A673 (cell line): ENCODE results near the gene CYP4F3. TPM values are rescaled to one million over a fixed set of nuclear protein-coding genes. Genes with fewer than 3 reads are reported as not detected.

ENCODE experiments used
- BruUV-seq: library from RNA; stranded (reverse); fragments of 400-500 nt; replicated peaks from 2 replicates; lab custom pipeline; 2021; lab: Mats Ljungman, UMichigan
- CTCF ChIA-PET: fragments of 300-600 bp; sonication (Branson Sonifier 250); formaldehyde crosslinking; loops from one replicate; lab custom pipeline; 2022; ENCODE audit warnings: antibody characterized with exemption; lab: Charles Lee
- POLR2A ChIA-PET: fragments of 300-600 bp; sonication (Branson Sonifier 250); formaldehyde crosslinking; loops from one replicate; lab custom pipeline; 2022; ENCODE audit warnings: antibody characterized with exemption; ENCODE audit not compliant: low non-redundant PET; lab: Charles Lee
- DNase-seq: peaks from one replicate; pipeline ENCODE4 v3.0.0-alpha.2; 2015; ENCODE audit warnings: low spot score
- H3K27ac ChIP-seq: fragments of 200-600 bp; sonication (generic); 2 replicates; pipeline ENCODE4 v1.5.1; 2016; ENCODE audit warnings: mixed run types, low read depth, mild to moderate bottlenecking, mixed read lengths, antibody characterized with exemption, low read length; ENCODE audit not compliant: poor library complexity, severe bottlenecking
- H3K27me3 ChIP-seq: fragments of 200-600 bp; sonication (generic); replicated peaks from 2 replicates; pipeline ENCODE4 v1.6.1; 2017; ENCODE audit warnings: mixed run types, low read depth, mild to moderate bottlenecking, mixed read lengths, antibody characterized with exemption, low read length; ENCODE audit not compliant: insufficient read depth, poor library complexity
- H3K36me3 ChIP-seq: fragments of 200-600 bp; sonication (generic); 2 replicates; pipeline ENCODE4 v1.6.1; 2016; ENCODE audit warnings: mixed run types, mild to moderate bottlenecking, mixed read lengths, antibody characterized with exemption, low read length; ENCODE audit not compliant: insufficient read depth, poor library complexity, severe bottlenecking
- H3K4me1 ChIP-seq: fragments of 200-600 bp; sonication (generic); 2 replicates; pipeline ENCODE4 v1.6.1; 2017; ENCODE audit warnings: mixed run types, mild to moderate bottlenecking, mixed read lengths, antibody characterized with exemption, low read length; ENCODE audit not compliant: insufficient read depth, poor library complexity, severe bottlenecking
- H3K4me3 ChIP-seq: fragments of 200-600 bp; sonication (generic); 2 replicates; pipeline ENCODE4 v1.5.1; 2016; ENCODE audit warnings: low read depth, mixed run types, mild to moderate bottlenecking, mixed read lengths, low read length; ENCODE audit not compliant: poor library complexity, severe bottlenecking
- H3K9me3 ChIP-seq: fragments of 200-600 bp; sonication (generic); 2 replicates; pipeline ENCODE4 v1.6.1; 2016; ENCODE audit warnings: mixed run types, low read depth, mild to moderate bottlenecking, mixed read lengths, antibody characterized with exemption, low read length; ENCODE audit not compliant: poor library complexity, severe bottlenecking
- CTCF ChIP-seq: fragments of 300-800, 200-600 bp; sonication (generic); conservative IDR thresholded peaks from 2 replicates; pipeline ENCODE4 v1.5.1; 2017; ENCODE audit warnings: low read depth, mild to moderate bottlenecking, antibody characterized with exemption, low read length, moderate library complexity, mixed read lengths
- EZH2 ChIP-seq: fragments of 200-600 bp; sonication (generic); IDR thresholded peaks from 2 replicates; pipeline ENCODE4 v1.6.1; 2017; ENCODE audit warnings: borderline replicate concordance, low read depth, mild to moderate bottlenecking, mixed read lengths, antibody characterized with exemption, low read length; ENCODE audit not compliant: poor library complexity, severe bottlenecking
- intact Hi-C: fragments of 100-400 bp; cut with micrococcal nuclease; formaldehyde crosslinking; loops from one replicate; pipeline ENCODE4 v1.10.0; 2022; ENCODE audit not compliant: unreplicated experiment
- total RNA-seq: library from RNA; stranded (reverse); gene quantifications from 2 replicates; pipeline ENCODE4 v1.2.3, GENCODE V29; 2021

CYP4F3 gene
- total RNA-seq, 1 experiment from 2014 or later, result not detected

GRCh38 chr19:15684828-15685227 lies 44.1 kb downstream of the CYP4F3 start:
- DNase-seq, result no peak
- BruUV-seq, result no TSS peak
- H3K36me3 ChIP-seq, result no peaks in the 10 kb centered on the region
- POLR2A ChIA-PET, result no interaction called here
- no peaks in the 10 kb centered on the region for H3K27me3 ChIP-seq
- no peak overlapping the region for H3K27ac ChIP-seq
- no peak overlapping the region for H3K4me3 ChIP-seq
- no peaks in the 10 kb centered on the region for H3K9me3 ChIP-seq
- intact Hi-C loops, result no loop called here
- TF ChIP-seq CTCF, result no peak
- TF ChIP-seq EZH2, result no peak
- CTCF ChIA-PET, result no interaction called here
- H3K4me1 ChIP-seq, result no peaks in the 10 kb centered on the region

GRCh38 chr19:15696654-15697194 lies 56.0 kb downstream of the CYP4F3 start:
- no peaks in the 10 kb centered on the region for H3K36me3 ChIP-seq
- H3K4me1 ChIP-seq, result no peaks in the 10 kb centered on the region
- no peak for TF ChIP-seq CTCF
- no peak for TF ChIP-seq EZH2
- ChIA-PET POLR2A (no interaction called here), CTCF (no interaction called here)
- no peaks in the 10 kb centered on the region for H3K9me3 ChIP-seq
- intact Hi-C loops, result no loop called here
- H3K27ac ChIP-seq, result no peak overlapping the region
- peaks cover 3% of the 10 kb centered on the region for H3K27me3 ChIP-seq
- BruUV-seq, result no TSS peak
- peak; percentile 12 for DNase-seq
- no peak overlapping the region for H3K4me3 ChIP-seq

GRCh38 chr19:15701757-15702533 lies 61.2 kb downstream of the CYP4F3 start:
- peaks cover 3% of the 10 kb centered on the region for H3K27me3 ChIP-seq
- no peak overlapping the region for H3K4me3 ChIP-seq
- H3K9me3 ChIP-seq, result no peaks in the 10 kb centered on the region
- DNase-seq, result no peak
- H3K4me1 ChIP-seq, result no peaks in the 10 kb centered on the region
- no peaks in the 10 kb centered on the region for H3K36me3 ChIP-seq
- TF ChIP-seq CTCF (no peak), EZH2 (no peak)
- no peak overlapping the region for H3K27ac ChIP-seq
- ChIA-PET CTCF (no interaction called here), POLR2A (interaction anchor here (0.6 kb wide), 1 partner anchor 14 kb away, joined by 3 read pairs; no protein-coding TSS in a partner anchor)
- intact Hi-C loops, result no loop called here
- no TSS peak for BruUV-seq
